Measurements from ENCODE around the gene ITGA2B.
A peak's percentile ranks its signal among the peaks of the same experiment; 100 is the strongest.
"Not testable (repeated sequence)": the region's sequence is repeated elsewhere in the genome, so short reads cannot be mapped to it uniquely, and the experiment has no call there.

ITGA2B gene

DNA sequence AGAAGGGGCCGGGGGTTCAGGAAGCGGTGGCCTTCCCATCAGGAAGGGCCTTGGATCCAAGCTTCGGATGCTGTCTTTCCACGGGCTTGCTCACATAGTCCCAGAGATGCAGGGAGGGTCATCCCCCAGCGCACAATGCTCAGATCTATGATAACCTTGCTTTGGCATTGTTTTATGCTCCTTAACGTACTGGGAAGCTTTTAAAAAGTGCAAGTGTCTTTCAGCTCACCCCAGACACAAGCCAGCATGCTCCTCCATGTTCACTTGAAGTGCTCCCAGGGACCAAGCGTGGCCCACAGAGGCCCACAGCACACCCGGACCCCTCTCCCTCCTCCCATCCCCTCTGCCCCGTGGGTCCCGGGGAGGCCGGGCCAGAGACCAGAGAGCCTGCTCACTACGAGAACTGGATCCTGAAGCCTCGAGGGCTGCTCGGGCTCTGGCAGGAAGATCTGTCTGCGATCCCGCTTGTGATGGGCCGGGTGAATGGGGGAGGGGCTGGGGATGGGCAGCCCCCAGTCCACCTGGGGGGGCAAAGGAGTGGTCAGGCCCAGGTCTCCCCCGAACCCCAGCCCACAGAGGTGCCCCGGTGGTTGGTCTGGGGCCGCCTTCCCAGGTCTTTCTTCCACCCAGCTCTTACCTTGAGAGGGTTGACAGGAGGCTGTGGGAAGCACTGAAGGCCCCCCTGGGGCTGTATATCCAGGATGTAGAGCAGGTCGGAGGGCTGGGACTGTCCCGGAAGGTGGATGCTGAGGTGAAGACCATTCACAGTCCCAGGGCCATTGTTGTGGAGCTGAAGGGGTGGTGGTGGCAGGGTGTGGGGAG is 14.0 kb downstream of the ITGA2B start:
- no peak overlapping the region for H3K4me3 ChIP-seq (ENCODE audit: low read length)
- no peak for DNase-seq (ENCODE audit: low read depth, low spot score)

DNA sequence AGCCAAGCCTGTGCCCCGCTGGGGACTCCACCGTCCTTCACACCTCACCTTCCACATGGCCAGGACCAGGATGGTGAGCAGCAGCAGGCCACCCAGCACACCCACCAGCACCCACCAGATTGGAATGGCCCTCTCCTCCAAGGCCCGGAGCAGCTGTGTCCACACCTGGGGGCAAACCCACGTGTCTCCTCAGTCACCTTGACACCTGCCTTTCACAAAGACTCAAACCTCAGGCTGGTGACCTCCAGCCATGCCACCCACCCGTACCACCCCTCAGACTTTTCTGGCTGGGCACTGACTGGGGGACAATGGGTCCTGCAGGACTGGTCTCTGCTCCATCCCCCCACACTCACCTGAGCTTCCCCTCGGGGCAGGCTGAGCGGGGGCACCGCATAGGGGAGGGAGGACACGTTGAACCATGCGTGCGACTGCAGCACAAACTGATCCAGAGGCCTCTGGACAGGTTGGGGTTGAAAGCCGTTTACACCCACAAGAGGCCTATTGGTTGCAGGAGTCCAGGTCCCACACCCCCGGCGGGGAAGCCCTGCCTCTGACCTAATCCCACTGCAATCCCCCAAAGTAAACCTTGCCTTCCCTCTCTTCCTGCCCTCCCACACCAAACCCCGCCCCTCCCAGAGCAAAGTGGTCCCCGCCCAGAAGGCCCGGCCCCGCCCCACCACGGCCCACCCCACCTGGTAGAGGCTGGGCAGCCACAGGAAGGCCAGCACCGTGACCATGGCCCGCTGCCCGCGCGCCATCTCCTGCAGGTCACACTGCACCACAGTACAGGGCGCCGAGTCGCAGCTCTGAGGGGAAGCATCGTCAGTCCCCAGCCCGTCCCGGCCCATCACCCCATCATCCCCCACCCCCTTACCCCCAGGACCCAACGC is 14.9 kb downstream of the ITGA2B start:
- no peak for DNase-seq (ENCODE audit: low read depth, low spot score)
- H3K4me3 ChIP-seq (ENCODE audit: low read length): no peak overlapping the region

DNA sequence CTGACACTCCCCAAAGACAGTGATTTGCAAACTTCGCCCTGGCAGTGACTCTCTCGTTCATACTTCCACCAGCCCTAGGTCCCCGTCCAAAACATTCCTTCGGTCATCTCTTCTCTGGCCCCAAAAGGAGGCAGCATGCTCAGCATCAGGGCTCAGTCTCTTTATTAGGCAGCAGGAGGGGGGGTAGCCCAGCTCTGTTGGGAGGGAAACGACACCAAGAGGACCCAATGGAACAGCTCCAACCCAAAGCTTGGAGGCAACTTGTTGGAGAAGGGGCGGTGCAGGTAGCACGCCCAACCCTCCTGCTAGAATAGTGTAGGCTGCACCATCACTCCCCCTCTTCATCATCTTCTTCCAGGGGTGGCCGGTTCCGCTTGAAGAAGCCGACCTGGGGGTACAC is 17.4 kb downstream of the ITGA2B start:
- no peak for DNase-seq (ENCODE audit: low read depth, low spot score)
- no peak overlapping the region for H3K4me3 ChIP-seq (ENCODE audit: low read length)

DNA sequence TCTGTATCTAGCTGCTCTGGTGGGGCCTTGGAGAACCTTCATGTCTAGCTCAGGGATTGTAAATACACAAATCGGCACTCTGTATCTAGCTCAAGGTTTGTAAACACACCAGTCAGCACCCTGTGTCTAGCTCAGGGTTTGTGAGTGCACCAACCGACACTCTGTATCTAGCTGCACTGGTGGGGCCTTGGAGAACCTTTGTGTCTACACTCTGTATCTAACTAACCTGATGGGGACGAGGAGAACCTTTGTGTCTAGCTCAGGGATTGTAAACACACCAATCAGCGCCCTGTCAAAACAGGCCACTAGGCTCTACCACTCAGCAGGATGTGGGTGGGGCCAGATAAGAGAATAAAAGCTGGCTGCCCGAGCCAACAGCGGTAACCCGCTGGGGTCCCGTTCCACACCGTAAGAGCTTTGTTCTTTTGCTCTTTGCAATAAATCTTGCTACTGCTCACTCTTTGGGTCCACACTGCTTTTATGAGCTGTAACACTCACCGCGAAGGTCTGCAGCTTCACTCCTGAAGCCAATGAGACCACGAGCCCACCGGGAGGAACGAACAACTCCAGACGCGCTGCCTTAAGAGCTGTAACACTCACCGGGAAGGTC is 19.9 kb downstream of the ITGA2B start:
- not testable (repeated sequence) for H3K4me3 ChIP-seq (ENCODE audit: low read length); DNase-seq (ENCODE audit: low read depth, low spot score)

DNA sequence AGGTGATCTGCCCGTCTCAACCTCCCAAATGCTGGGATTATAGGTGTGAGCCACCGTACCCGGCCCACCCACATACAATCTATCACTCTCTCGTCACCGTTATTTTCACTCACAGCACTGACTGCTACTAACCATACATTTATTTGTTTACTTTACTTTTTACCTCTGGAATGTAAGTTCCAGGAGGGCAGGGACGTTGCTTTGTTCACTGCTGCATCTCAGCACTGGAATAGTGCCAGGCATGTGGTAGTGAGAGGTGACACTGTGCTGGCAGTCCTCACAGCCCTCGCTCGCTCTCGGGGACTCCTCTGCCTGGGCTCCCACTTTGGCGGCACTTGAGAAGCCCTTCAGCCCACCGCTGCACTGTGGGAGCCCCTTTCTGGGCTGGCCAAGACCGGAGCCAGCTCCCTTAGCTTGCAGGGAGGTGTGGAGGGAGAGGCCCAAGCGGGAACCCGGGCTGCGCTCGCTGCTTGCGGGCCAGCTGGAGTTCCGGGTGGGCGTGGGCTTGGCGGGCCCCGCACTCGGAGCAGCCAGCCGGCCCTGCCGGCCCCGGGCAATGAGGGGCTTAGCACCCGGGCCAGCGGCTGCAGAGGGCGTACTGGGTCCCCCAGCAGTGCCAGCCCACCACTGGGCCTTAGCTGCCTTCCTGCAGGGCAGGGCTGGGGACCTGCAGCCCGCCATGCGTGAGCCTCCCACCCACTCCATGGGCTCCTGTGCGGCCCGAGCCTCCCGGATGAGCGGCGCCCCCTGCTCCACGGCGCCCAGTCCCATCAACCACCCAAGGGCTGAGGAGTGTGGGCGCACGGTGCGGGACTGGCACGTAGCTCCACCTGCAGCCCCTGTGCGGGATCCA is 20.8 kb downstream of the ITGA2B start:
- DNase-seq (ENCODE audit: low read depth, low spot score); H3K4me3 ChIP-seq (ENCODE audit: low read length): not testable (repeated sequence)

DNA sequence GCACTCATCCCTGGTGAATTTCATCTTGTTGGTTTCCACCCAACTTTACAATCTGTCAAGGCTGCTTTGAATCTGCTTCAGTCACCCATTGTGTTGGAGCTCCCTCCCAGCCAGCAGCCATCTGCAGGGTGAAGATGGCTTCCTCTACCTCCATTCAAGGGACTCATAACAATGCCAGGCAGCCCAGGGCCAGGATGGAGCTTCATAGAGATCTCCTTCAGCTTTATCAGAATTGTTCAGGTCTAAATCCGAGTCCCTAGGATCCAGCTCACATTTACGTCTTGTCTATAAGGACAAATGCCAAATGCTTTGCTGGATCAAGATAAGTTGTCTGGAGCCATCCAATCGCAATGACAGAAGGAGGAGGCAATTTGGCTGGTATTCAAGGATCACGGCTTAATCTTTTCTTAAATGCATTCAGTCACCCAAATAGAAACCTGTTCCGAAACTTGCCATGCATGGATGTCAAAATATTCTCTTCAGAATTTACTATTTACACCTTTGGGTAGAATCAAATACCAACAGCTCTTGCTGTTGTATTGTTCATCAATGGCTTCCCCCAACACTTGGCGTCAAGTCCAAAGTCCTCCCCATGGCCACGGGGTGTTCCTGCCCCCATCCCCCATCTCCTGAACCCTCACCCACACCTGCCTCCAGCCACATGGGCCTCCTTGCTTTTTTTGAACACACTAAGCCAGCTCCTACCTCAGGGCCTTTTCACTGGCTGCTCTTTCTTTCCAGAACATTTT is 22.0 kb downstream of the ITGA2B start:
- DNase-seq (ENCODE audit: low read depth, low spot score): no peak
- H3K4me3 ChIP-seq (ENCODE audit: low read length): no peak overlapping the region

DNA sequence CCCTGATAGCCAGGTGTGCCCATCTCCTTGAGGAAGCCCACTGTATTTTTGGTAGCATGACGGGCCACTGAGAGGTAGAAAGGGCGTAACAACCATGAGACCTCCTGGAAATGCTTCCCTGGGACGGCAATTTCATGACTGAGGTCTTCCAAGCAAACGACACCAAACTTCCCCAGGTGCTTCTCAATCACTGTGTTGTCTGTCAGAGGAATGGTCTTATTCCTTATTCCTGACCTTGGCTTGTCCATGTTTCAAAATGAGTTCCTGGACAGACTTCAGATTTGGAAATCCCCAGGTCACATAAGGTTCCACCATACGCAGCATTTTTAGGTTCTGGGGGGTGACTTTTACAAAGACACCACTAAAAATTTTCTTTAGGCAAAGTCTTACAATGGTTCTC is 24.4 kb downstream of the ITGA2B start:
- DNase-seq (ENCODE audit: low read depth, low spot score); H3K4me3 ChIP-seq (ENCODE audit: low read length): not testable (repeated sequence)

DNA sequence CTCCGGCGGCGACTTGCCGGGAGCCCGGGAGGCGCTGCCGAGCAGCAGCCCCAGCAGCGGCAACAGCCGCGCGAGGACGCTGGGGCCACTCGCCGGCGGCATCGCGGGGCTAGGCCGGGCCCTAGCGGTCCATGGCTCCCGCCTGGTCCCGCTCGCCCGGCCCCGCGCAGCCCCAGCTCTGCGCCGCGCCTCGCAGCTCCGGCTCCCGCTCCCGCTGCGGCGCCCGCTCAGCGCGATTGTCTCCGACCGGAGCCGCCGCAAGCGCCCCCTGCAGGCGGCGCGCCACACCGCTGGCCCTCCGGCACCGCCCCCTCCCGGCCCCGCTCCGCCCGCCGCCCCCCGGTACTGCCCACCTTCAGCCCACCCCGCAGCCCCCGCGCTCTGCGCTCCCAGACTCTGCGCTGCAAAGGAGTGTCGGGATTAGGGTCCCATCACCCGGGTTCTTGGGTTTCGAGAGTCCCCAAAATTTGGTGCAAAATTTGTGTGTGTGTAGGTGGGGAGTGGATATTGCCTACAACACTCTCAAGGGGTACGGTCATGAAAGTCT is 25.8 kb downstream of the ITGA2B start, which contains the start of gene FAM171A2:
FAM171A2 (minus strand) TSS at position 241 of the 547 bp plus-strand sequence; CDS start at position 102, 139 bp downstream.
- peak within 1 kb of the TSS; percentile 65 for H3K4me3 ChIP-seq (ENCODE audit: low read length)
- no peak for DNase-seq (ENCODE audit: low read depth, low spot score)

DNA sequence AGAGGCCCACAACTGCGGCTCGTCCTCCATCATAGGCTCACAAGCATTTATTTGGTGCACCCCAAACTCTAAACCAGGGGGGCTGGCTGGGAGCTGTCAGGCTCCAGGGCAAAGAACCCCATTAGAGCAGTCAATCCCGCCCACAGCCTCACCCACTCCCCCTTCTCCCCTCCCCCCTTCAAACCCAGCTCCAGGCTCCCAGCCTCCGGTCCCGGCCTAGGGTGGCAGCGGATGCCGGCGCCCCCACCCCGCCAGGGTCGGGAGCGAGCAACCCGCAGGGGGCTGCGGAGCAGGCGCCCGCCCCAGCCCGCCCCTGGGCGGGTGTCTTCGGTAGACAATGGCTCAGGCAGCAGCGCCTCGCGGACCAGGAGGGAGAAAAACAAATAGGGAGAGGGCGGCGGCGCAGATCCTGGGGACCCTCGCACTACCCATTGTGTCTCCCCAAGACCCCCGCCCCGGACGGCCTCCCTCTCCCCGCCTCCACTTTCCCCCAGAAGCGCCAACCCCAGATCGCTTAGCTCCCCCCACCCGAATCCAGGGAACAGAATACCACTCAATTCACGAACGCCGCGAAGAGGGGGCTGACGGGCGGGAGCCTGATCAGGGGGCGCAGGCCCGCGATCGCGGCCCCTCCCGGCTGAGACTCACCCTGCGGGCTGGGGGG is 26.4 kb downstream of the ITGA2B start:
- no peak for DNase-seq (ENCODE audit: low read depth, low spot score)
- peak overlapping the region; percentile 65 for H3K4me3 ChIP-seq (ENCODE audit: low read length)

DNA sequence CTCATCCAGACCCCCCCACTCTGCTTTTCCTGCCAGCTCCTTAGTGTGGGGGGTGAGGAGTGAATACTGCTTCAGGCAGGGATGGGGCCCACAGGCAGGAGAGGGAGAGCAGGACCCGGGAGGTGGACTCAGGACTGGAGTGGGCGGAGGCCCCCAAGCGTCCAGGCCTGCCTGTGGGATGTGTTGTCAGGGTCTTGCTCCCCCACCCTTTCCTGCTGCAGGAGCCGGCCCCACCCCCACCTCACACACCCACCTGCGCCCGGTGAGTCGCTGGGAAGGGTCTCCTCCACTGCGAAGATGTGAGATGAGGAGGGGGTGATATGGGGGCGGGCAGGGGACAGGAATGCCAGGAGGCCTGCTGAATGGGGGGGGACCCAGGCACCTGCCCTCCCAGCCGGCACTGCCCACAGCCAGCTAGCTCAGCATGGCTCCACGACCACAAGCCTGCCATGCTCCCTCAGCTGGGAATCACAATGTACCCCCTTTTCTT is 26.9 kb downstream of the ITGA2B start:
- DNase-seq (ENCODE audit: low read depth, low spot score): no peak
- H3K4me3 ChIP-seq (ENCODE audit: low read length): peak overlapping the region; percentile 65

DNA sequence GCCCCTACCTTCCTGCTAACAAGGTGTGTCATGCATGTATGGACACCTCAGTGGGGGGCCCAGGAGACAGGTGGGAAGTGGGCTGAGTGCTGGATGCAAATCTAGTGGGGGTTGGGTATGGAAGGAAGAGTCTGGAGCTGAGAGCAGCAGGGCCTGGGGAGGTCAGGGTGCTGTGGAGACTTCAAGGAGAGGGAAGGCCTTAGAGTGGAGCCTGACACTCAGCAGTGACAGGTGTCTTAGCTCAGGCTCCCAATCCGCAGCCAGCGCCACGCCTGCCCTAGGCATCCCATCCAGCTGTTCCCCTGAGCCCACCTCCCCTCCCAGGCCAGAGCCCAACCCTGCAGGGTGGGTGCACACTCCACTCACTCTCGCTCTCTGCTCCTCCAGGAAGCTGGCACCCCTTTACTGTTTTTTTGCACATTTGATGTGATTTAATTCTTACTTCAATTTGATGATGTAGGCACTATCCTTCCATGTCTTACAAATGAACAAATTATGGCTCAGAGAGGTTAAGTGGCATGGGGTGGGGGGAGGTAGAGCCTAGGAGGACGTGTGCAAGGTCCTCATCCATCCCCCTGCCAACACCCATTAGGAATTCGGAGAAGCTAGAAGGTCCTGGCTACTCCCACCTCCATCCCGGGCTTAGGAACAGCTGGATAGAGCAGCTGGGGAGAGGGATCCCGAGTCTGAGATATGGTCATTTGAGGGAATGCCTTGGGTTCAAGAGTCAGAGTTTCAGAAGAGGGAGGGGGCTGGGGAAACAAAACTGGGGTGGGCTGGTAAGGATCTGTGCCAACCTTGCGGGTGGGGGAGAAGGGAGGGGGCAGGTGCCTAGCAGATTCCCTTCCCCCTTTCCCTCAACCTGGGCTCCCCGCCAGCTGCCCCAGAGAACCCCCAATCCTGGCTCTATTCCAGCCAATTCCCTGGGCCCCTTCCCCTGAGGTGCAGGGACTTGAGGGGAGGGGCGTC is 27.9 kb downstream of the ITGA2B start:
- H3K4me3 ChIP-seq (ENCODE audit: low read length): no peak overlapping the region
- DNase-seq (ENCODE audit: low read depth, low spot score): no peak

DNA sequence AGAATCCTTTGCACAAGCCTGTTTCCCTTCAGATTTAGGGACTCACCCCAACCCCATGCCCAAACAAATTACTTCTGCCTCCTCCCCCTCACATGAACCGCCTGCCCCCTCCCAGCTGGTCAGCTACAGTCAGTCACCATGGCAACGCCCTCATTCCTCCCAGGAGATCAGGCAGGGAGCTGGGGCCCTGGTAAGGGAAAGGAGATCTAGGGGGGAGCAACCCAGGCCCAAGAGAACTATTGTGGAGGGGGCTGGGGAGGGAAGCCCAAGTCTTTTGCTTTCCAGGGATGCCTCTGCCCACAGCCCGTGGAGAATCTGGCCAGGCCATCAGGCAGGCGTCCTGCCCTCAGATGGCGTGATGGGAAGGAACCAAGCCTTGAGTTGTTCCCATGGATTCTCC is 28.6 kb downstream of the ITGA2B start:
- H3K4me3 ChIP-seq (ENCODE audit: low read length): no peak overlapping the region
- DNase-seq (ENCODE audit: low read depth, low spot score): no peak

DNA sequence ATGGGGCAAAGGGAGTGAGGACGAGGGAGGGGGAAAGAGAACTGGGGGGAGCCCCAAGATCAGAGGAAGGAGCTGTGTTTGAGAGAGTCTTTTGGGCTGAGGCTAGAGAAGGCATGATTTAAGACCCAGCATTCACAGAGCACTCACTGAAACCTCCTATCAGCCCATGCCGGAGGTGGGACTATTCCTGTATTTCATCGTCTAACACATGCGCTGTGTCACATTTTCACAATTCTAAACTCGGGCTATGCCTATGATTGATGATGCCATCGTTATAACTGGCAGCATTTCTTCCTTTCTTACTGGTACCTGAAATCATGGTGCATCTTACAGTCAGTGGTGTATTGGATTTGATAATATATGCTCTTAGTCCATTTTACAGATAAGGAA is 29.3 kb downstream of the ITGA2B start:
- no peak for DNase-seq (ENCODE audit: low read depth, low spot score)
- H3K4me3 ChIP-seq (ENCODE audit: low read length): no peak overlapping the region

DNA sequence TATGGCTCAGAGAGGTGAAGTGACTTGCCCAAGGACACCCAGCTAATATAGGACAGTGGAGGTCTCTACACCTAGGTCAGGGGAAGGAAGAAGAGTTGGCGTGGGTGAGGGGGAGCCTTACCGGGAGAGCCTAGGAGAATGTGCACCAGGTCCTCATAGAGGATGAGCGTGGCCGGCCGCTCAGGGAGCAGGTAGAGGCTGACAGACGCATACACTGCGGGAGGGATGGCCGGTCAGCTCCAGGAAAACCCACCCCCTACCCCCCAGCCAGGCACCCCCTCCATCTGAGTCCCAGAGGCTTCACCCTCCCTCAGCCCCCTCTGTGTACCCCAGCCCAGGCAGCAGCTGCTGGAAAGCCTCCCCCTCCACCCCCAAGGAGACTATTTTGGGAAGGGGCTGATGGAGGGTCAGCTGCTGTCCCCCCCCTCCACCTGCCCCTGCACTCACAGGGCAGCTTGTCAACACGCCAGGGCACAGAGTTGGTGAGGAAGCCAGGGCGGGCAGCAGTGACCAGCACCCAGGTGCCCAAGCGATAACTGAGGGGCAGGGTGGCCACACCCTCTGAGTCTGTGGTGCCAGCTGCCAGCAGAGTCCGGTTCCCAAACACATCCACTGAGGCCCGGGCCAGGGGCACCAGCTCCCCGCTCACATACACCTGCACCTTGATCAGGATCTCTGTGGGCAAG is 29.8 kb downstream of the ITGA2B start:
- no peak for DNase-seq (ENCODE audit: low read depth, low spot score)
- no peak overlapping the region for H3K4me3 ChIP-seq (ENCODE audit: low read length)

DNA sequence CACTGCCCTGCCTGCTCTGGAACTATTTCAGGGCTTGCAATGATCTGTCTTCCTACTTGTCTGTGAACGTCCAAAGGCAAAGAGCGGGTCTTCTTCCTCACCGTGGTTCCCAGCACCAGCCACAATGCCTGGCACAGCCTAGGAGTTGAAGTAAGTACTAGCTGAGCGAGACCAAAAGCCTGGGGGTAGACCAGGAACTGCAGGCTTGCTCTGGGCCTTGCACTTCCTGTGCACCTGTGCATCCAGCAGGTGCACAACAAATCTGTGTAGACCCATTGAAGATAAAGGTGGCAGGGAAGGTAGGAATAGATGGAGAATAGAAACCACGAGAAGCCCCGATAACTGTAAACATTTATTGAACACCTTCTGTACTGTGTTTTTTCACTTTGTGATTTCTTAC is 30.4 kb downstream of the ITGA2B start:
- peak; percentile 37 for DNase-seq (ENCODE audit: low read depth, low spot score)
- no peak overlapping the region for H3K4me3 ChIP-seq (ENCODE audit: low read length)

DNA sequence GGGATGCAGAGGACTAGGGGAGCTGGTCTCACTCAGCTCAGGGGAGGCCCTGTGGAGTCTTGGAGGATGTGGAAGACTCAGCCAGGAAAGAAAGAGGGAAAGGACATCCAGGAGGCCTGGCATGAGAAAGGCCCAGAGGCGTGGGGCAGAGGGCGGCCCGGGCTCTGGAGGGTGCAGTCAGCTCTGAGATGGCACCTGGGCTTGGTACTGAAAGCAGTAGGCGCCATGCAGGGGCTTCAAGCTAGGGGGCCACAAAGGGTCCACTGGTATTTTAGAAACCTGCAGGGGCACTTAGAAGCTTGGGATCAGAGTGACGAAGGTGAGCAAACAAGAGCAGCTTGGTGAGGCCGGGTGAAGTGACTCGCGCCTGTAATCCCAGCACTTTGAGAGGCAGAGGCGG is 31.4 kb downstream of the ITGA2B start:
- H3K4me3 ChIP-seq (ENCODE audit: low read length): no peak overlapping the region
- no peak for DNase-seq (ENCODE audit: low read depth, low spot score)
